ENCODE measurements around the gene CTDNEP1.

DNA sequence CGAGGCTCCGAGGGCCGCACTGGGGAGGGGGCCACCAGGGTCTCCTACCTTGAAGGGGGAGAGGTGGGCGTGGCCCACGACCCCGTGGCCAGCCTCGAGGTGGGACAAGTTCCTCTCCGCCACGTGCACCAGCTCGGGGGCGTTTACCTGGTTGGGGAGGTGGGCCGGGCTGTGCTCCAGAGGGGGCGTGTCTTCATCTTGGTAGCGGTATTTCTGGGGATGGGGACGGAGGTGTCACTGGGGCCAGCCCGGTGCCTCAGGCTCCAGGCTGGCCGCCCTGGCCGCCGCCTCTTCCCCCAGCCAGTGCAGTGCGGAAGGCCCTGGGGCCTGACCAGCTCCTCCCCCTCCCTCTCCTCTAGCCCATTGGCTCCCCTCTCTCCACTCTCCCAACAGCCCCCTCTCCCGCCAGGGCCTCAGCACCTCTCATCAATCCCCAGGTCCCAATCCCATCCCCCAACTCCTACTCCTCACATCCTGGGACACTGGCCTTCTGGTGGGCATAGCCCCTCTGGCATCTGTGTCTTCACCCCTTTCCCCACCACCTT lies 43.4 kb downstream of the CTDNEP1 start:
- TF ChIP-seq, protein P1, sequence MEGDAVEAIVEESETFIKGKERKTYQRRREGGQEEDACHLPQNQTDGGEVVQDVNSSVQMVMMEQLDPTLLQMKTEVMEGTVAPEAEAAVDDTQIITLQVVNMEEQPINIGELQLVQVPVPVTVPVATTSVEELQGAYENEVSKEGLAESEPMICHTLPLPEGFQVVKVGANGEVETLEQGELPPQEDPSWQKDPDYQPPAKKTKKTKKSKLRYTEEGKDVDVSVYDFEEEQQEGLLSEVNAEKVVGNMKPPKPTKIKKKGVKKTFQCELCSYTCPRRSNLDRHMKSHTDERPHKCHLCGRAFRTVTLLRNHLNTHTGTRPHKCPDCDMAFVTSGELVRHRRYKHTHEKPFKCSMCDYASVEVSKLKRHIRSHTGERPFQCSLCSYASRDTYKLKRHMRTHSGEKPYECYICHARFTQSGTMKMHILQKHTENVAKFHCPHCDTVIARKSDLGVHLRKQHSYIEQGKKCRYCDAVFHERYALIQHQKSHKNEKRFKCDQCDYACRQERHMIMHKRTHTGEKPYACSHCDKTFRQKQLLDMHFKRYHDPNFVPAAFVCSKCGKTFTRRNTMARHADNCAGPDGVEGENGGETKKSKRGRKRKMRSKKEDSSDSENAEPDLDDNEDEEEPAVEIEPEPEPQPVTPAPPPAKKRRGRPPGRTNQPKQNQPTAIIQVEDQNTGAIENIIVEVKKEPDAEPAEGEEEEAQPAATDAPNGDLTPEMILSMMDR (IDR thresholded peaks at IDR 0.05) = no peak
- TF ChIP-seq TCF7L2 (IDR thresholded peaks at IDR 0.05; ENCODE audit: low read depth, low read length) = no peak
- no peak for TF ChIP-seq POLR2AphosphoS5 (IDR thresholded peaks at IDR 0.05; ENCODE audit: low read depth, low read length)
- TF ChIP-seq, protein P2, sequence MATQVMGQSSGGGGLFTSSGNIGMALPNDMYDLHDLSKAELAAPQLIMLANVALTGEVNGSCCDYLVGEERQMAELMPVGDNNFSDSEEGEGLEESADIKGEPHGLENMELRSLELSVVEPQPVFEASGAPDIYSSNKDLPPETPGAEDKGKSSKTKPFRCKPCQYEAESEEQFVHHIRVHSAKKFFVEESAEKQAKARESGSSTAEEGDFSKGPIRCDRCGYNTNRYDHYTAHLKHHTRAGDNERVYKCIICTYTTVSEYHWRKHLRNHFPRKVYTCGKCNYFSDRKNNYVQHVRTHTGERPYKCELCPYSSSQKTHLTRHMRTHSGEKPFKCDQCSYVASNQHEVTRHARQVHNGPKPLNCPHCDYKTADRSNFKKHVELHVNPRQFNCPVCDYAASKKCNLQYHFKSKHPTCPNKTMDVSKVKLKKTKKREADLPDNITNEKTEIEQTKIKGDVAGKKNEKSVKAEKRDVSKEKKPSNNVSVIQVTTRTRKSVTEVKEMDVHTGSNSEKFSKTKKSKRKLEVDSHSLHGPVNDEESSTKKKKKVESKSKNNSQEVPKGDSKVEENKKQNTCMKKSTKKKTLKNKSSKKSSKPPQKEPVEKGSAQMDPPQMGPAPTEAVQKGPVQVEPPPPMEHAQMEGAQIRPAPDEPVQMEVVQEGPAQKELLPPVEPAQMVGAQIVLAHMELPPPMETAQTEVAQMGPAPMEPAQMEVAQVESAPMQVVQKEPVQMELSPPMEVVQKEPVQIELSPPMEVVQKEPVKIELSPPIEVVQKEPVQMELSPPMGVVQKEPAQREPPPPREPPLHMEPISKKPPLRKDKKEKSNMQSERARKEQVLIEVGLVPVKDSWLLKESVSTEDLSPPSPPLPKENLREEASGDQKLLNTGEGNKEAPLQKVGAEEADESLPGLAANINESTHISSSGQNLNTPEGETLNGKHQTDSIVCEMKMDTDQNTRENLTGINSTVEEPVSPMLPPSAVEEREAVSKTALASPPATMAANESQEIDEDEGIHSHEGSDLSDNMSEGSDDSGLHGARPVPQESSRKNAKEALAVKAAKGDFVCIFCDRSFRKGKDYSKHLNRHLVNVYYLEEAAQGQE (IDR thresholded peaks at IDR 0.05; ENCODE audit: insufficient read depth in 1 of 2, low read depth in 2 of 2, low read length in 1 of 2) = no peak
- TF ChIP-seq SIN3A (IDR thresholded peaks at IDR 0.05; ENCODE audit: borderline replicate concordance, insufficient read depth, low read depth, low read length) = no peak
